Airway epithelial cell (primary cell): ENCODE results near the gene RALGPS2. TPM values are rescaled to one million over a fixed set of nuclear protein-coding genes. Genes with fewer than 3 reads are reported as not detected.

ENCODE experiments used
- total RNA-seq: library from RNA; depleted of rRNA; stranded (reverse); fragments of >200 nt; gene quantifications from 2 replicates; pipeline ENCODE4 v1.2.3, GENCODE V29; 2015

Gene RALGPS2, protein sequence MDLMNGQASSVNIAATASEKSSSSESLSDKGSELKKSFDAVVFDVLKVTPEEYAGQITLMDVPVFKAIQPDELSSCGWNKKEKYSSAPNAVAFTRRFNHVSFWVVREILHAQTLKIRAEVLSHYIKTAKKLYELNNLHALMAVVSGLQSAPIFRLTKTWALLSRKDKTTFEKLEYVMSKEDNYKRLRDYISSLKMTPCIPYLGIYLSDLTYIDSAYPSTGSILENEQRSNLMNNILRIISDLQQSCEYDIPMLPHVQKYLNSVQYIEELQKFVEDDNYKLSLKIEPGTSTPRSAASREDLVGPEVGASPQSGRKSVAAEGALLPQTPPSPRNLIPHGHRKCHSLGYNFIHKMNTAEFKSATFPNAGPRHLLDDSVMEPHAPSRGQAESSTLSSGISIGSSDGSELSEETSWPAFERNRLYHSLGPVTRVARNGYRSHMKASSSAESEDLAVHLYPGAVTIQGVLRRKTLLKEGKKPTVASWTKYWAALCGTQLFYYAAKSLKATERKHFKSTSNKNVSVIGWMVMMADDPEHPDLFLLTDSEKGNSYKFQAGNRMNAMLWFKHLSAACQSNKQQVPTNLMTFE
- total RNA-seq: 12.7 and 15.1 TPM in 2 replicates

DNA sequence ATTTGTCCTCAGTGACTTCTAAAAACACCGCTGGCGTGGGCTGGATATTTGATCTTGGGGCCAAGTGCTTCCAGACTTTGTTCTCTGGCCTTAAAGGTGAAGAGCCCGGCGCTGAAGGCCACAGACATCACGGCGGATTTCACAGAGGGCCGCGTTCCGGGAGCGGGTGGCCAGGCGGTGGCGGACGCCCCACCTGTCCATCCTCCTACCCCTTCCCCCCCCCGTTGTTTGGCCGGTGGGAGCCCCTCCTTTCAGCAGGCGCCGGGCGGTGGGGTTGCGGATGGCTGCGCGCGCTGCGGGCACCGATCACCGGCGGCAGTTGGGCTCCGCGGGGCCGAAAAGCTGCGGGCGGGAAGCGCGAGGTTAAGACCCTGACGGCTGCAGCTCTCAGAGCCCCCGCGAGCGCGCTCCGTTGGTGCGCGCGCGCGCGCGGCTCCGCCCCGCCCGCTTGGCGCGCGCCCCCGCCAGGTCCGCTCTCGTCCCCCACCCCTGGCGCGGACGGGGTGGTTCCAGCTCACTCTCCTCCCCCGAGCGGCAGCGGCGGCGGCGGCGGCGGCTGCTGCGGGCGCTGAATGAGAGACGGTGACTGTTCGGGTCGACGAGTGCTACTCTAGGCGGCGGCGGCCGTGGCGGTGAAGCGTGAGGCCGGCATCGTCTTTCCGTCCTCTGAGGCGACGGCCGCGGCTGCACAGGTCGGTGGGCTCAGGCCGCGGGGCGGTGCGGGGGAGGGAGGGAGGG is at the start of gene RALGPS2:
TSS of gene RALGPS2 (plus strand) at position 517 of the 738 bp plus-strand sequence. CDS start 51,521 bp downstream, outside the sequence.

DNA sequence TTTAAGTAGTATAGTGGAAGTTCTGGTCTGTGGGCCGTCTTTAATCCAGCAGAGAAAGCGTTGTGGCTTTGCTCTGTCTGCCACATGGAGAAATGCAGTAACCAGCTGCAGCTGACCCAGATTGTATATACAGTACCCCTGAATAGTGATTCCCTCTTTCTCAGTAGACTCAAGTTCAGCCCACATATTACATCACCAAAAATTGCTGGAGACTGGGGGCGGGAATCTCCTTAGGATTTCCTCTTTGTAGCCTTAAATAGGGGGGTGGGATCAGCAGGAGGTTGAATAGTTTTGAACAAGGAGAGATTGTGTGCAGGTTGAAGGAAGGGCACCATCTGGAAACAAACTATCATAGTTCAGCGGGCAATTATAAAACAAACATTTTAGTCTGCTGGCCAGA is 145.9 kb downstream of the RALGPS2 start, which contains the start of gene ANGPTL1:
TSS of gene ANGPTL1 (minus strand) at position 134 of the 400 bp plus-strand sequence. CDS start 5,301 bp downstream, outside the sequence.

Other genes with a start within 250 kb of the RALGPS2 start
- 0.28 TPM in 1 of 2 replicates, not detected in the other for gene CLEC20A, start 228.3 kb upstream of the RALGPS2 start, total RNA-seq
- gene TEX35, start 212.1 kb upstream of the RALGPS2 start, total RNA-seq: not detected in 2 replicates
- gene ANGPTL1, start 145.8 kb downstream of the RALGPS2 start, total RNA-seq: not detected in 2 replicates